Jurkat, Clone E6-1 (cell line): ENCODE measurements around the gene G6PC3.

Experiments
- DNase-seq: peaks from one replicate; pipeline ENCODE4 v3.0.0-alpha.2; 2011; ENCODE audit warnings: low read depth, low spot score
- H3K4me3 ChIP-seq: 2 replicates; pipeline ENCODE4 v1.5.1; 2011; ENCODE audit warnings: mild to moderate bottlenecking, low read length, control low read depth, moderate library complexity

Gene G6PC3

DNA sequence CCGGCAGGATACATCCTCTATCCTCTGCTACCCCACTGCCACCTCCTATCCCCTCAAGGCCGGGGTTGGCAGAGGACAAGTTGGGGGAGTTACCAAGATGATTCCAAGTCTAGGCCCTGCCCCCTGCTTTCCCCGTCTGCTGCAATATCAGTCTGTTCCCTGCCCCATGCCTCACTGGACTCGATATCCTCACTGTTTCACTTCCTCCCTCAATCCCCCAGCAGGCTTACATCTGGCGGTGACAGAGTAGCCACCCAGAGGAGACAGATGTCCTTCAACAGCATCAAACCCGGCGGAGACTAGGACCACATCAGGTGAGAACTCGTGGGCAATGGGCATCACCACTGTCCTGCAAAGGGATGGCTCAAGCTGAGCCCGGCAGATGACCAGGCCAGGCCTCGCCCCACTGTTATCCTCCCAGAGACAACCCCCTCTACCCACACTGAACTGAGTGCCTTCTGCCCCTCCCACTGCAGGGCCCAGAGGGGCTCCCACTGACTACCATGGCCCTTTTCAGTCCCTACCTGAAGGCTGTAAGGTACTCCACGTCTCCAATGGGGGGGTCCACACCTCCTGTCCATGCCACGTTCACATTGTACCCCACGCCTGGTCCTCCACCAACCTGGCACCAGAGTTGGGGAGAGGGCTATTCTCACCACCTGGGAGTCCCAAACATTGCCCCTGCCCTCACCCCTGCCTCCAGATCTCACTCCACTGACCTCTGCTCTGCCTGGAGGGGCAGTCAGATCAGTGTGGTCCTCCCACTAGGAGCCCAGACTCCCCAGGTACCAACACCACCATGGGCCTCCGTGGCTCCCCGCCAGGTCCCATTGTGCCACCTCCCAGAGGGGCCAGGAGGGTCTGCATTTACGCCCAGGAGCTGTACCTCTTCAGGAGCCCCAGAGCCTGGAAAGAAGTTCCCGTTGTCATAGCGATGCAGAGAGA is 9.6 kb downstream of the G6PC3 start:
- H3K4me3 ChIP-seq, result no peak overlapping the region
- DNase-seq, result no peak

DNA sequence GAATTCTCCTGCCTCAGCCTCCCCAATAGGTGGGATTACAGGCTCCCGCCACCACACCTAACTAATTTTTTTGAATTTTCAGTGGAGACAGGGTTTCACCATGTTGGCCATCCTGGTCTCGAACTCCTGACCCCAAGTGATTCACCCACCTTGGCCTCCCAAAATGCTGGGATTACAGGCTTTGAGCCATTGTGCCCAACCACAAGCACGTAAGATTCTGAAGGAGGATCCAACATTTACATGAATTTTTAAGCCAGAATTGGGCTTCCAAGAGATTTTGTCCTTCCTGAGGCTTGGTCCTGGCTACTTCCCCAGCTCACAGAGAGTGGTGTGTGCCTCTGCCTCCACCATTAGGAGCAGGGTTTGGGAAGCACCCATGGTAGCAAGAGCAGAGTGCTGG is 11.1 kb downstream of the G6PC3 start:
- no peak overlapping the region for H3K4me3 ChIP-seq
- no peak for DNase-seq

DNA sequence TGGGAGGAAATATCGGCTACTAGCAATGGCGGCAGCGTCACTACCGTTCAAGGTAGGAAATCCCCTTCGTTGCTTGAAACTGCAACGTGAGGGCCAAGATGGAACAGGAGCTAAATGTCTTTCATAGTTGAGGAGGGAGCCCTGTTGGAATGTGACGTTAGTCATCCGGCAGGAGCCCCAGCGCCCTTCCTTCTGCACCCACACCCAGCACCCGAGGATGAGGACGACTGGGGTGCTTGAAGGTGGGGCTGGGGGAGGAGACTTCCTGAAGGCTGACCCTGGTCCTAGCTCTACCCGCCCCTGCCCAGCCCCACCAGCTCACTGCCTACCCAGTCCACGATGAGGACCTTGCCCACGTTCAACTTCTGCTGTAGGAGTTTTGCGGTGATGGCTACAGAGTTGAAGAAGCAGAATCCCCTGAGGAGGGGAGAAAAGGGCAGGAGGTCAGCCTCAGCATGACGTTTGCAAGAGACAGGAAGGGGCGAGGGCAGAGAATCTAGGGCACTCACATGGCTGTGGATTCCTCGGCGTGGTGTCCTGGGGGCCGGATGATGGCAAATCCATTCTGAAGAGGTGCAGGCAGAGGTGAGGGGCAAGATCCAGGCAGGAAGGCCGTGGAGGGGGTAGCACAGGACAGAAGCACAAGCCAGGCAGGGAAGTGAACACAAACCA is 11.9 kb downstream of the G6PC3 start:
- H3K4me3 ChIP-seq, result no peak overlapping the region
- DNase-seq, result no peak

DNA sequence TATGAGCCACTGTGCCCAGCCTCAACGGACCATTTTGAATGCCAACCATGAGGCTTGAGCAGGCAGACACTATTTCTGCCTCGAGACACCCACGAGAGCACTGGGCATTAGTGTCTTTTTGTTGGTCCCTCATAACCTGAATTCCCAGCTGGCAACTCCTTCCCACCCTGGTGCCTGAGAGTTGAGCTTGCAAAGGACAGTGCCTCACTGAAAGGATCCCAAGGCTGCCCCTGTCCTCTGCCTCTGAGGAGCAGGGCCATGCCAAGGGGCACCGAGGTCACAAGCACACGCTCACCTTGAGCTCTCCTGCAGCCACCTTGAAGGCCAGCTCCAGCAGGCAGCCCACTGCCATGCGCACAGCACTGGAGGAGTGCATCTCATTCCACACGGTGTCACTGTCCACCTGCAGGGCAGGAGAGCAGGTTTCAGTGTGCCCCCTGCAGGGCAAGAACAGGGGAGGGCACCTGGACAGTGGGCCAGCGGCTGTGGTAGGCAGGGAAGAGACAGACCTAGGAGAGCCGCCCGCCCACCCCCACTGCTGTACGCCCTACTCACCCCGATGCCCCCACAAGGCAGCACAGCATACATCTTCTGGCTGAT is 12.8 kb downstream of the G6PC3 start:
- no peak for DNase-seq

DNA sequence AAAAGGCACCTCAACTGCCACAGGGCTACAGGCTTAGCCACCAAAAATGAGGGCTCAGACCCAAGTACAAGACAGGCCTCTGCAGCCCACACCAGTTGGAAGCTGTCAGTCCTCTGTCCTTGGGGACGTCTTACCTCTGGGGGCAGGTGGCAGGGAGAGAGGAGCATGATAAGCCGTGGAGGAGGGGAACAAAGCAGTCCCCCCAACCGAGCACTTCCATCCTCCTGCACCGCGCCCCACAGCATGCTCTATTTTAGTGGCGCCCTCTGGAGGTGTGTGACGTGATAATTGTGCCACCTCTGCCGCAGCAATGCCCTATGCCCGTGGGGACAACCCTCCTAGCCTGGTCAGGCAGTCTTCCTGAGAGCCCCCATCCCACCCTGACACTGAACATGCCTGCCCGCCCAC is 13.6 kb downstream of the G6PC3 start:
- DNase-seq, result no peak
- no peak overlapping the region for H3K4me3 ChIP-seq

More for the DNA sequence above, 12.8 kb downstream of the G6PC3 start:
- no peak overlapping the region for H3K4me3 ChIP-seq

DNA sequence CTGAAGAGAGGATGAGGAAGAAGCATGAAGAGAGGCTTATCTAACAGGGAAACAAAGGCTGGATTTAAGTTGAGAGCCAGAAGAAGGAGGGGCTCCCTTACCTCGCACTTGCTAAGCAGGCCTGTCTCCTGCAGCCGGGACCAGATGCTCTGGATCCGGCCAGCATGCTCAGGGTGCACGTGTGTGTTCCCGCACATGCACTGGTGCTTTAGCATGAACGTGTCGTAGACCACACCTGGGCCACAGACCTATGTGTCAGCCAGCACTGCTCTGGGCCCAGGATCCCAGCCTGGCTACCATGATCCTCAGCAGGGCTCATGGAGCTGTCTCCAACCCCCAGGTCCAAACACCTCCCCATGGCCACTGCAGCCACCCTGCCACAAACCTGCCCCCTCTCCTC is 14.4 kb downstream of the G6PC3 start:
- DNase-seq, result no peak
- no peak overlapping the region for H3K4me3 ChIP-seq

DNA sequence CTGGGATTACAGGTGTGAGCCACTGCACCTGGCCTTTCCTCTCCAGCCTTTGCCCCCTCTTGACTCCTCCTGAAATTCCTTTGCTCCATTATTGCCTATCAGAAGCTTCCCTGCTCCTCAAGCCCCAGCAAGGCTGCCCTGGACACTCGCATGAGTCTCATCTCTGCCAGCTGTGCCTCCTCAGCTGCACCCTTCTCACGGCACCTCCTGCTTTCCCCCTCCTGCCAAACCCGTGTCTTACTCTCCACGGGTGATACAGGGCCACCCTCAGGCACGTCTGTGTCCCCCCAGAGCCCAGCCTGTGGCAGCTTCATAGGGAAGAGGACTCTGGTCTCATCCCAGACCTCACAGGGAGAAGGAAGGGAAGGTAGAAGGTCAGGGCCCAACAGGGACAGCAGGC is 15.4 kb downstream of the G6PC3 start:
- DNase-seq, result no peak
- H3K4me3 ChIP-seq, result no peak overlapping the region

DNA sequence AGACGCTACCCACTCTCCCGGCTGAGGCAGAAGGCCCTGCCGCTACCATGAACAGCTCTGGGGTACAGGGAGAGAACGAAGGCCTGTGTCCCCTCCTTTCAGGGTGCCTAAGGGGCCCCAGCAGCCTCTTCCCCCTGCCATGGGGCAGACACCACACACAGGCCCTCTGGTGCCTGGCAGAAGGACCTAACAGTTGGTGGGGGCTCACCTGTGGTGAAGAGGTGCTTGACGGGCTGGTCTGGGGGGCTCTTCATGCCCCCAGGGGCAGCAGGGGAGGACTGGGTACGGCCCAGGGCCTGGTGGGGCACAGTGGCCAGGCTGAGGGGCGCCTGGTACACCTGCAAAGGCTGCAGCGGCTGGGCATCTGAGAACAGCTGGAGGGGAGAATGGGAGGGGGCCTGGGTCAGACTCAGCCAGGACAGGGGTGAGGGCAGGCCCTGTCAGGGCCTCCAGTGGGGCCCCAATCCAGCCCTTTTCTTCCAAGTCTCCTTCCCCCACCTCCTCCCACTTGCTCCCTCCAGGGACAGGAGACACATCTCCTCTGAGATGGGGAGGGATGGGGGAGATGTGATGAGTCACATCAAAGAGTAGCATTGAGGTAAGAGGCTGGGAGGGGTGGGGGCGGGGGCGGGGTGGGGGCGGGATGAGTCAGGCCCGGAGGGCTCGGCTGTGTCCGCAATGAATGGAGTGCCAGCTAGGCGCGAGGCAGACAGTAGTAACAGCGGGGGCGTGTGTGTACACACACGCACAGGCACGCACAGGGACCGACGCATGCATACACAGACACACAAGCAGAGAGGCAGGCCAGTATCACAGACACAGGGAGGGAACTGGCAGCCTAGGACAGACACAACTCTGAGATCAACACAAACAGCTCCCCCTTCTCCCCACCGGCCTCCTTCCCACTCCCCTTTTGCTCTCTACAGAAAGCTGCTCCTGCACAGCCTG is 16.1 kb downstream of the G6PC3 start:
- DNase-seq, result no peak
- no peak overlapping the region for H3K4me3 ChIP-seq

DNA sequence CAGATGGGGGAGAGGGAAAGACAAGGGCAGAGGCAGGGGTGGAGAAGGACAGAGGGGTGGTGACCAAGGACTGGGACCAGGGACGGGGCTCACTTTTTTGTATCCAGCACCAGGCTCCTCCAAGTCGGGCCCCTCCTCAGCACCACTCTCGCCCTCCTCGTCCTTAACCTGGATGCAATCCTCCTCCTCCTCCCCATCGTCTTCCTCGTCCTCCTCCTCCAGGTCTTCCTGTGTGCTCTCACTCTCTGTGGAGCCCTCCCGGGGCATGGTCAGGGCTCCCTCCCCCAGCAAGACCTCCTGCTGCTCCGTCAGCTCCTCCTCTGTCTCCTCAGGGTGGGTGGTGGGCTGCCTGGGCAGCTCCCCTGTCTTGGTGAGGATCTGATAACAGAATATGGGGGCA is 16.8 kb downstream of the G6PC3 start:
- H3K4me3 ChIP-seq, result no peak overlapping the region
- no peak for DNase-seq

DNA sequence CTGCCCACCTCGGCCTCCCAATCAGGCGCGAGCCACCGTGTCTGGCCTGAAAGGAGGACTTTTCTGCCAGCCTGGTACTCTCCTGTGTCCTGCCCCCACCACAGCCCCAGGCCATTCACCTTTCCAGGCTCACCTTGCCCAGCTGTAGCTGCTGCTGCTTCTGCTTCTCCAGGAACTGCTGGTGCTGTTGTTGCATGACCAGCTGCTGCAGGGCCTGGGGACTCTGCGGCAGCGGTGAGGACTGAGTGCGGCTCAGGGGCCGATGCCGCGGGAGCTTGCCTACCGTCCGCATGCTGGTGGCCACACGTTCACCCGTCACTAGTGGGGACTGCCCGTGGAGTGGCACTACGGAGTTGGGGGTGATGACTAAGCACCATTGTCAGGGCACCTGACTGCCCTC is 17.7 kb downstream of the G6PC3 start:
- DNase-seq, result no peak
- no peak overlapping the region for H3K4me3 ChIP-seq

DNA sequence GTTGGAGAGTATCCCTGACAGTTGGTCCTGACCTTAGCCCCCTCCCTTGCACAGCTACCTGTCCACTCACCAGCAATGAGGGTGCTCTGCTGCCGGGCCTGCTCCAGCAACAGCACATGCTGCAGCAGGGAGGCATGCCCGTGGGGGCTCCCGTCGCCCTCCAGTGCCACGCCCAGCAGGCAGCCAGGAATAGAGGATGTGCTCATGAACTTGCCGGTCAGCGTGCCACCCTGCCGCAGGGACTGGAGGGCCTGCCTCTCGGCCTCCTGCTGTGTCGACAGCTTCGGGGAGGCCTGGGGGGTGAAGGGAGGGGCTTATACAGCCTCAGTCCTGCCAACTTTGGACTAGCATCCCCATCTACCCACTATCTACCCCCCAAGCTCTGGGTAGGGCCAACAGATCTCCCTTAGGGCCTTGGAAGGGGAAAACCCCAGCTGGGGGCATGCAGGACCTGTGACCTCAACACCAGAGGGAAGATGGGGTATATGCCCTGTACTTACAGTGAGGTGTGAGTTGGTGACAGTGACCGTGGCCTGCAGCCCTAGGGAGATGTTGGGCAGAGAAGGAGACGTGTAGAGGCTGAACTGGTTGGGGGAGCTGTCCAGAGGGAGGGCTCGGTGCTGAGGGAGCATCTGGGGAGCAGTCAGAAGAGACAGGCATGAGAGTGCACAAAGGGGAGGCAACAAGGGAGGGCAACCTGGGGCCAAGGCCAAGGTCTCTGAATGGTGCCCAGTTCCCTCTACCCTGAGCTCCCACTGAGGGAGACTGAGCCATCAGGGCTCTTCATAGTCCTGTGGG is 20.9 kb downstream of the G6PC3 start:
- no peak for DNase-seq
- no peak overlapping the region for H3K4me3 ChIP-seq

DNA sequence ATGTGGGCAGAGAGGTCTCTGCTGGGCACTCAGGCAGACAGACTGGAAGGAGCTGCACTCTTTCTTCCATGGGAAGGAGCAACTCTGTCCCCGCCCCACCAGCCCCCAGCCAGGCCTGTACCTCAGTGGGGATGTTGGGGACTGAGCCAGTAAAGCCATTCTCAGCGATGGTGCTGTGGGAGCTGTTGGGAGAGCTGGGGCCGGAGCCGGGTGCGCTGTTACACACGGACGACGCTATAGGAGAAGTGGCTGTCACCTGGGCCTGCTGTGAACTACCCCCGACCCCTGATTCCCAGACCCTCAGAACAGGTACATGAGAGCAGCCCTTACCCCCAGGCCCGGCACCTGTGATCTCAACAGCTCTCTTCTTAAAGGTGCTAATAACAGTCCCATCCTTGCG is 21.5 kb downstream of the G6PC3 start:
- no peak overlapping the region for H3K4me3 ChIP-seq
- no peak for DNase-seq

DNA sequence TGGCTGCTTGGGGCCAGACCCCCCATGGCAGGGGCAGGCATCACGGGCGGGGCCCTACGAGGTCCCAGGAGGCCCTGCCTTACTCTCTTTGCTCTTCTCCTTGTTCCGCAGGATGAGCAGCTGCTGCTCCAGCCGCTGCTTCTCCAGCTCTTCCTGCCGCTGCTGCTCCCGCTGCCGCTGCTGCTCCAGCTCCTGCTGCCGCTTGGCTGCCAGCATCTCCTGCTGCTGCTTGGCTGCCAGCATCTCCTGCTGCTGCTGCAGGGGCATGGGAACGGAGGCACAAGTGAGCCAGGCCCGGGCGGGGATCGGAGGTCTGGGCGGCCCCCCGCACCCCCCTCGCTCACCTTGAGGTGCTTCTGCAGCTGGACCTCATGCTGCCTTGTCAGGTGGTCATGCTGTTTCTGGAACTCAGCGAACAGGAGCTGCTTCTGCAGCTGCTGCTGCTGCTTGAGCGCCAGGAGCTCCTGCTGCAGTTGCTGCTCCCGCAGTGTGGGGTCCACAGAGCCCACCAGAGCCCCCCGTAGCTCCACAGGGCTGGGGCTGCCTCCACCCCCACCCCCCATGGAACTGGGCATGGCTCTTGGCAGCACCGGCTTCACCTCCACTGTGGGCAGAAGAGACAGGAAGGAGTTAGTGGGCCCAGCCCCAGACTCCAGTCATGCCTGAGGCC is 22.8 kb downstream of the G6PC3 start:
- H3K4me3 ChIP-seq, result no peak overlapping the region
- DNase-seq, result no peak

DNA sequence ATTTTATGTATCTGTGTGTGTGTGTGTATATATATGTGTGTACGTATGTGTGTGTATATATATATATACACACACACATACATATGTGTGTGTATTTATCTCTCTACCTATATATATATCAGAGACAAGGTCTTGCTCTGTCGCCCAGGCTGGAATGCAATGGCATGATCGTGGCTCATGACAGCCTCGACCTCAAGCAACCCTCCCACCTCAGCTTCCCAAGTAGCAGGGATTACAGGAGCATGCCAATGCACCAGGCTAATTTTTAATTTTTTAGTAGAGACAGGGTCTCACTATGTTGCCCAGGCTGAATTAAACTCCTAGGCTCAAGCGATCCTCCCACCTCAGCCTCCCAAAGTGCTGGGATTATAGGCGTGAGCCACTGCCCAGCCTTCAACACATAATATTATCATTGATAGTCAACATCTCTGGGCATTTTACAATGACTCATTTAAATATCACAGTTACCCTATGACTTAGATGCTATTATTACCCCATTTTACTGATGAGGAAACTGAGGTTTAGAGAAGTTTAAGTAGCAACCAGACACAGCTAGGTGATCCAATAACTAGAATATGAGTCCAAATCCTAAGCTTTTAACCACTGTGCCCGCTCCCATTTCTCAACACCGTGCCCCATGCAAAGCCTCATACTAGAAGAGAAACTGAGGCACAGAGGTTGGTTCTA is 24.3 kb downstream of the G6PC3 start:
- H3K4me3 ChIP-seq, result no peak overlapping the region

DNA sequence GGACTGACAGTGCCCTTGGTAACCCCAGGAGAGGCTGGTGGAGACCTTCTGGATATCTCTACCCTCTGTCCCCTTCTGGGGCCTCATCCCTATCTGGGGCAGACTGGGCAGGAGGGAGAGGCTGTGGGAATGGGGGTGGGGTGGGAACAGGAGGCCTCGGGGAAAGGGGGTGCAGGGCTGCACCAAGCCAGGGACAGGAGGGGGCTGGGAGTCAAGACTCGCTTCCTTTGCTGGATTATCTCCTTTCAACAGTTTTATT is 24.8 kb downstream of the G6PC3 start:
- H3K4me3 ChIP-seq, result peak overlapping the region; percentile 52; the same call in 1 of the 2 replicates

More for the DNA sequence above, 24.3 kb downstream of the G6PC3 start:
- no peak for DNase-seq

DNA sequence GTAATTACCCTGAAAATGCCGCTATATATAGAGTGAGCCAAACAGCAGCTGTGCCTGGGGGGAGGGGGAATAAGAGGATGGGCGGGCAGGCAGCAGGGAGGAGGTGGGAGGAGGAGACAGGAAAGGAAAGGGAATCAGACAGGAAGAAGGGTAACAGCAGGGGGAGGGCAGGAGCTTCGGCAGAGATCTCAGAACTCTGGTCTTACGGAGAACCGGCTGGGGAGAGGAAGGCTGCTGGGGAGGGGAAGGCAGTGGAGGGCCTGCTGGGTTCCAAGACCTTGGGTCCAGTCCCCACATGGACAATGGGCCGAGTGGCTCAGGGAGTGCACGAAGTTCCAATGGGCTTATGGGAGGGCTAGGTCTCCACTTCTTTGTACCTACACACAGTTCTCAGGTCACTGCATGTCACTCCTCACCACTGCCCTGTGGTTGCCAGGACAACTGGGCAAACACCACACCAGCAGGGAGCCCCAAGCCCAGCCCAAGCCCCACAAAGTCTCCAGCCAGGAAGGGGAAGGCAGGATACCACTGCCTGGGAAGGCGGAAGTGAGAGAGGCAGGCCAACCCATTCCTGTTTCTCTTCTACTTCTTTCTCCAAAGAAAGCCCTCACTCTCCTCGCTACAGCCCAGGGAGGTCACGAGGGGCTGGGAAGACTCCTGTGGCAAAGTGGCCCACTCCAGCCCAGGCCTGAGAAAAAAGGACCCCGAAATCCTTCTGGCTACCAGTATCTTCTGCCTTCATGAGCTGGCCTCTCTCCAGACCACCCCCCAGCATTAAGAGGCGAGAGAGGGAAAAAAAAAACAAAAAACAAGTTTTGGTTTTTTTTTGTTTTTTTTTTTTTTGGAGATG is 25.3 kb downstream of the G6PC3 start:
- peak overlapping the region; percentile 52 for H3K4me3 ChIP-seq
- DNase-seq, result peak; percentile 82

More for the DNA sequence above, 24.8 kb downstream of the G6PC3 start:
- DNase-seq, result no peak
